SJCRH30 (cell line): ENCODE data around the gene HOXB1. TPM values are rescaled to one million over a fixed set of nuclear protein-coding genes. Genes with fewer than 3 reads are reported as not detected.

Experiments used
- DNase-seq, 2 experiments: peaks; one replicate each; pipeline ENCODE4 v3.0.0-alpha.2; 2015 to 2020
- H3K27ac ChIP-seq: fragments of 250-450 bp; sonication (Bioruptor Pico); 2 replicates; pipeline ENCODE4 v1.5.1; 2020; ENCODE audit warnings: mild to moderate bottlenecking, moderate library complexity
- H3K27me3 ChIP-seq: fragments of 250-450 bp; sonication (Bioruptor Pico); 2 replicates; pipeline ENCODE4 v1.5.1; 2020; ENCODE audit warnings: mild to moderate bottlenecking, moderate library complexity
- H3K36me3 ChIP-seq: fragments of 250-450 bp; sonication (Bioruptor Pico); 2 replicates; pipeline ENCODE4 v1.5.1; 2020; ENCODE audit warnings: mild to moderate bottlenecking, moderate library complexity
- H3K4me1 ChIP-seq: fragments of 250-450 bp; sonication (Bioruptor Pico); 2 replicates; pipeline ENCODE4 v1.5.1; 2020; ENCODE audit warnings: mild to moderate bottlenecking, moderate library complexity
- H3K4me3 ChIP-seq: fragments of 250-450 bp; sonication (Bioruptor Pico); 2 replicates; pipeline ENCODE4 v1.5.1; 2020; ENCODE audit warnings: mild to moderate bottlenecking, moderate library complexity
- H3K9me3 ChIP-seq: fragments of 250-450 bp; sonication (Bioruptor Pico); replicated peaks from 2 replicates; pipeline ENCODE4 v1.5.1; 2020; ENCODE audit warnings: mild to moderate bottlenecking, moderate library complexity
- total RNA-seq: library from RNA; depleted of rRNA; stranded (reverse); fragments of >200 nt; shearing (Covaris generic); gene quantifications from 2 replicates; pipeline ENCODE4 v1.2.3, GENCODE V29; 2014

HOXB1 gene
- total RNA-seq, 1 experiment from 2014 or later = not detected

DNA sequence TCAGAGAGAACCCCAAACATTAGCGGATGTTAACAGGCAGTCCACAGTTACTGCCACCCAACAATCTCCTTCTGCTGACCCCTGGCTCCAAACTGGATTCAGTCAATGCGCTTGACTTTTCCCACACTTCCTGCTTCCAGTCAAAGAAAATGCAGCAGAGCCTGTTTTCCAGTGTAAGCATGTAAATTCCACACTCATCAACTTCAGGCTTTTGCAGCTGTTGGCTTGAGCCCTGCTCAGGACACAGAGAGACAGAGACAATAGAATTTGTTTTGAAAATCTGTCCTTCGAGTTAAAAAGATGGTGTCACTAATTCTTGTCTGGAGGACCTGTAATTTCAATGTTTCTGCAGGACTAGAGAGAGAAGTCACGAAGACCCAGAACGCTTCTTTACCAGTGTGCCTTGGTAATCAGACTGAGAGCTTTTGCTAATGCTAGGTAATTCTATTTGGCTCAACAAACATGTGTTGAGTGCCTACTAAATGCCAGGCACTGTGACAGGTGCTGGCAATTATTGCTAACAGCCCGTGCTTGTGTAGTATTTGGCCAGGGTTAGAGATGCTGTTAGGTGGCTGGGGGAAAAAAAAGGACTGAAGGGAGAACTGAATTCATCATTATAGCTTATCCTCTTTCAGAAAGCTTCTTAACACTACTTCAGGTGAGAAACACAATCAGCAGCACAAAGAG lies 32.5 kb downstream of the HOXB1 start:
- Histone ChIP-seq H3K36me3 (no peaks in the 10 kb centered on the region), H3K9me3 (no peaks in the 10 kb centered on the region), H3K4me1 (peaks cover 46% of the 10 kb centered on the region), H3K27me3 (no peaks in the 10 kb centered on the region), H3K27ac (peak overlapping the region; percentile 62), H3K4me3 (no peak overlapping the region)
- peak; percentile 63 to 78 for DNase-seq

DNA sequence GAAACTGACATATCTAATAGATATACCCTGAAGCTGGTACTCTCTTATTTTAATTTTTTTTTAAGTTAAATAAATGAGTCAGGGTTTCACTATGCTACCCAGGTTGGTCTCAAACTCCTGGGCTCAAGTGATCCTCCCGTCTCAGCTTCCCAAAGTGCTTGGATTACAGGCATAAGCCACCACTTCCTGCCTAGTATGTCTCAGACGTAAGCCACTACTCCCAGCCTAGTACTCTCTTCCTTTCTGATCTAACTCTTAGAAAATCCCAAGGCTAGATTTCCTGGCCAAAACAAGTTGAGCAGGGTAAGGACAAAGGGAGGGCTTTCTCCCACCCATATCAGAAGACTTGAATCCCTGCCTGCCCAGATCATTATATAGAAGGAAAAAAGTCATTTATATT lies 33.7 kb downstream of the HOXB1 start:
- Histone ChIP-seq H3K4me1 (peaks cover 44% of the 10 kb centered on the region), H3K4me3 (no peak overlapping the region), H3K36me3 (no peaks in the 10 kb centered on the region), H3K27ac (peak overlapping the region; percentile 62), H3K9me3 (no peaks in the 10 kb centered on the region), H3K27me3 (no peaks in the 10 kb centered on the region)
- DNase-seq = peak; percentile 42 to 66

DNA sequence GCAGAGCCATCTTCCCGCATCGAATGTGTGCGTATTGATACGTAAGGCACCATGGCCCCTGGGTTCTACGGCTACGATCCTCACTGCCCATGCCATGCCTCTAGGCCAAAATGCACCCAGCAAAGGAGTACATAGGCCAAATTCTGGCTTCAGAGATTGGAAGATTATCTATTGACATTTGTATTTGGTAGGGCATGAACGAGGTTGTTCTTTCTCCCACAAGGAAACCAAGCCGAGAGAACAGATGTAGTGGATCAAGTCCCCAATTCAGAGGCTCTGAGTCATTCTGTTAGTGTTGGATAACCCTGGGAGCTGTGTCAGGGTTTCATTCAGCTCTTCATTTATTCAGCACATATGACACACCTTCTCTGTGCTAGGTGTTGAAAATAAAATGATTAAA lies 36.5 kb downstream of the HOXB1 start:
- Histone ChIP-seq H3K27ac (no peak overlapping the region; the same call in 1 of the 2 replicates), H3K36me3 (no peaks in the 10 kb centered on the region), H3K4me3 (no peak overlapping the region), H3K9me3 (no peaks in the 10 kb centered on the region), H3K4me1 (peaks cover 39% of the 10 kb centered on the region), H3K27me3 (no peaks in the 10 kb centered on the region)
- peak in 1 of 2 experiments; percentile 61 for DNase-seq

DNA sequence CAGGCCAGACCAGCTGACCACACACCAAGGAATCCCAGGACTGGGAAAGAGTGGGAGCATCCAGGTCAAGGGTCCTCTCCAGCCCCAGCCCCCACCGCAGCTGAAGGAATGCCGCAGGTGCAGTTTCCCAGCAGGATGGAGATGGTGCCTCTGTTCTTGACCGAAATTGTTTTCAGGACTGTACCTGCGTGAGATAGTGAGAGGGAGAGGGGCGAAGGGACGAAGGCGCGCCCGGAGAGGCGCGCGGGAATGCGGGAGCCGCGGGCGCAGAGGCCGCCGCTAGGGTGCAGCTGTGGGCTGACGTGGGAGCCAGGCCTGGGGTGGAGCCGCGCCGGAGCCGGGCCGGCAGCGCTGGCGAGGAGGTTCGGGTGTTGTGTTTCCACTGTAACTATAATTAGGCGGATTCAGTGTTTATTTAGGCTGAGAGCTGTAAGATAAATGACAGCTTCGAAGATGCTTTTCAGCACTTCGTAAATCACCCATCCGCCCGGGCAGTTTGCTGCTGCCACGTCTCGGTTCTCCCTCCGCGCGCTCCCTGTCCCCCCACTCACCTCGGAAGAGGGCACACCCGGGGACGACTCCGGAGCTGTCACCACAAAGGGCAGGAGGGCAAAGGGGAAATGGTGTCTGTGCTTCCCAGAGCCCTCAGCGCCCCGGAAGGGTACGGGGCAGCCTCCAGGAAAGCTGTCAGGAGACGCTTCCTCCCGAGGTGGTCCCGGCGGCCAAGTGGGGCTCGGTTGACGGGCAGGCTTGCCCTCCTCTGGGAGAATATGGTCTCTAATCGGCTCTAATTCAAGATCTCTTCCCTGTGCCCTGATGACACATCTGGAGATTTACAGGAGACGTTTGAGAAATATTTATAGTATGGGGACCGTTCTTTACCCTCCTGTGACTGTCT lies 38.2 kb downstream of the HOXB1 start:
- H3K4me3 ChIP-seq = peak overlapping the region; percentile 42
- peaks cover 25% of the 10 kb centered on the region for H3K4me1 ChIP-seq
- H3K36me3 ChIP-seq = no peaks in the 10 kb centered on the region
- peak; percentile 53 to 65 for DNase-seq
- no peaks in the 10 kb centered on the region for H3K9me3 ChIP-seq
- no peak overlapping the region for H3K27ac ChIP-seq
- H3K27me3 ChIP-seq = no peaks in the 10 kb centered on the region

DNA sequence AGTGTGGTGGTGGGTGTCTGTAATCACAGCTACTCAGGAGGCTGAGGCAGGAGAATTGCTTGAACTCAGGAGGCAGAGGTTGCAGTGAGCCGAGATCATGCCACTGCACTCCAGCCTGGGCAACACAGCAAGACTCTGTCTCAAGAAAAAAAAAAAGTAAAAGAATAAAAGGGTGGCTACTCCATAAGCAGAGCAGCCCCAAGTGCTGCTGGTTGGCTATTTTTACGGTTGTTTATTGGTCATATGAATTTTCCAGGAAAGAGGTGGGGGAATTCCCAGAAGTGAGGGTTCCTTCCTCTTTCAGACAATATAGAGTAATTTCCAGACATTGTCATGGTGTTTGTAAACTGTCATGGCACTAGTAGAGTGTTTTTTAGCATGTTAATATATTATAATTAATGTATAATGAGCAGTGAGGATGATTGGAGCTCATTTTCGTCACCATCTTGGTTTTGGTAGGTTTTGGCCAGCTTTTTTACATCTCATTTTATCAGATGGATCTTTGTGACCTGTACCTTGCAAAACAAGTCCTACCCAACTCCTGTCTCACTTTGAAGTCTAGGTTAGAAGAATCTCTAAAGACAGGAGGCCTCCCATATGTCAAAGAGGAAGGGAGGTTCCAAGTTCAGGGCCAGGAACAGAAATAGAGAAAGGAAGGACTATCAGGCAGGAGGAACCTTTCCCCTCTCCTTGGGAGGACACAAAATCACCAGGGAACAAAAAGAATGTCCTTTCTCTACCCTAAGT lies 39.1 kb downstream of the HOXB1 start:
- Histone ChIP-seq H3K27me3 (no peaks in the 10 kb centered on the region), H3K4me3 (no peak overlapping the region), H3K9me3 (no peaks in the 10 kb centered on the region), H3K27ac (no peak overlapping the region), H3K4me1 (peaks cover 18% of the 10 kb centered on the region), H3K36me3 (no peaks in the 10 kb centered on the region)
- no peak for DNase-seq

DNA sequence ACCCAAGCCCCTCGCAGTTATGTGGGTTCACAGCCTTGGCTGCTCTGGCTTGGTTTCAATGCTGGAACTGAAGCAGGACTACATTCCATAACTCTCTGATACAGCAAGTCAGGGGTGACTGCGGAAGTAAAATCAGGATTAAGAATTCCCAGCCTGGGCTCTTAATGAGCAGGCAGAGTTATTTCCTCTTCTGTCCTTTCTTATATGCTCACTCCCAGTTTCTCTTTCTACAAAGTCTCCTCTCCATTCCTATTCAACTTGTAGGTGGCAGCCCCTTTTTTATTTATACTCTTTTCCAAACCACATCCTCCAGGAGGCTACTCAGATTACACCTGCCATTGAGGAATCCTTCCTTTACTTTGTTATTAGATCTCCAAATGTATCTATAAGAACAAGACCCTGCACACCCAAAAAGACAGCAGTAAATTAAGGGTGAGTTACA lies 40.3 kb downstream of the HOXB1 start:
- Histone ChIP-seq H3K9me3 (no peaks in the 10 kb centered on the region), H3K36me3 (no peaks in the 10 kb centered on the region), H3K4me1 (peaks cover 27% of the 10 kb centered on the region), H3K27ac (no peak overlapping the region), H3K4me3 (no peak overlapping the region), H3K27me3 (no peaks in the 10 kb centered on the region)
- DNase-seq = no peak

DNA sequence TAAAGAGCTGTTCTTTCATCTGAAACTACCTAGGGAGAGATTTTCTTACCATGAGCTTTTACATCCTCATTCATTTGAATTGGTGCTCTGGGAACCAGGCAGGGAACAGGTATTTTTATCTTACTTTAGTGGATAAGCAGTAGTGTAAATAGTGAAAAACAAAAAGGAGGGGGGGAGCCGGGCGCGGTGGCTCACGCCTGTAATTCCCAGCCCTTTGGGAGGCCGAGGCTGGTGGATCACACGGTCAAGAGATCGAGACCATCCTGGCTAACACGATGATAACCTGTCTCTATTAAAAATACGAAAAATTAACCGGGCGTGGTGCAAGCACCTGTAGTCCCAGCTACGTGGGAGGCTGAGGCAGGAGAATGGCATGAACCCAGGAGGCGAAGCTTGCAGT lies 41.0 kb downstream of the HOXB1 start:
- Histone ChIP-seq H3K4me1 (peaks cover 31% of the 10 kb centered on the region), H3K9me3 (no peaks in the 10 kb centered on the region), H3K36me3 (no peaks in the 10 kb centered on the region), H3K4me3 (no peak overlapping the region), H3K27ac (no peak overlapping the region), H3K27me3 (no peaks in the 10 kb centered on the region)
- DNase-seq = no peak

DNA sequence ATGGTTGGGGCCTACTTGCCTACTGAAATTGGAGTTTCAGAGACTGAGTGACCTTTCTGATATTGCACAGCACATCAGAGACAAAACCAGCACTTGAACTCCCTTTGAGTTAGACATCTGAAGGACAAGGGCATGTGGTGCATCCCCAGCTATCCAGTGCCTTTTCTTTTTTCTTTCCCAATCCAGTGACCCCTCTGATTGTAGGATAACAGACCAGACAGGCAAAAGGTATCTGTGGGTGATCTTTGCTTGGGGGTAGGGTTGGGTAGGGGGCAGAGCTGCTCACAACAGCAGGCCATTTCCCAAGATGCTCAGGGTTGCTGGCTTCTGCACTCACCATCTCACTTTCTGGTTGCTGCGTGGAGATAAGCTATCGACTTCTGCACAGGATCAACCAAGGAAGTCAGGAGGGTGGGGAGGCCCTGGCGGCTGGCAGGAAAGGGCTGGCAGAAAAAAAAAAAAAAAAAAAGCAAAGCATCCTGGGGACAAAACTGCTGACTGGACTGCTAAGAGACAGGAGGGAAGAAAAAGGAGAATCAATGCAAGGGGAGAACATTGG lies 42.2 kb downstream of the HOXB1 start:
- Histone ChIP-seq H3K4me3 (no peak overlapping the region), H3K4me1 (peaks cover 35% of the 10 kb centered on the region), H3K36me3 (no peaks in the 10 kb centered on the region), H3K9me3 (no peaks in the 10 kb centered on the region), H3K27ac (no peak overlapping the region), H3K27me3 (no peaks in the 10 kb centered on the region)
- no peak for DNase-seq

DNA sequence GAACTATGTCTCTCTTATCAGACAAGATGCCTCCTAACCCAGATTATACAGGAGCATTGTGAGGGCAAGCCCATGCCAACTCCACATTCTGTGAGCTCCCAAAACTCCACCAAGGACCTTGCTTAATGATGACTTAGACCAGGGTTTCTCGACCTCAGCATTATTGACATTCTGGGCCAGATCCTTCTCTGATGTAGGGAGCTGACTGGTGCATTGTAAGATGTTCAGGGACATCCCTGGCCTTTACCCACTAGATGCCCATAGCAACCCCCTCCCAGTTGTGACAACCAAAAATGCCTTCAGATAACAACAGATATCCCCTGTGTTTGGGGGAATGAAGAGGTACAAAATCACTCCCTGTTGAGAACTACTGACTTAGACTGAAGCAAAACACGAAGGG lies 43.6 kb downstream of the HOXB1 start:
- Histone ChIP-seq H3K27ac (peak overlapping the region; percentile 28; the same call in 1 of the 2 replicates), H3K4me1 (peaks cover 40% of the 10 kb centered on the region), H3K9me3 (no peaks in the 10 kb centered on the region), H3K36me3 (no peaks in the 10 kb centered on the region), H3K4me3 (no peak overlapping the region), H3K27me3 (no peaks in the 10 kb centered on the region)
- no peak for DNase-seq

DNA sequence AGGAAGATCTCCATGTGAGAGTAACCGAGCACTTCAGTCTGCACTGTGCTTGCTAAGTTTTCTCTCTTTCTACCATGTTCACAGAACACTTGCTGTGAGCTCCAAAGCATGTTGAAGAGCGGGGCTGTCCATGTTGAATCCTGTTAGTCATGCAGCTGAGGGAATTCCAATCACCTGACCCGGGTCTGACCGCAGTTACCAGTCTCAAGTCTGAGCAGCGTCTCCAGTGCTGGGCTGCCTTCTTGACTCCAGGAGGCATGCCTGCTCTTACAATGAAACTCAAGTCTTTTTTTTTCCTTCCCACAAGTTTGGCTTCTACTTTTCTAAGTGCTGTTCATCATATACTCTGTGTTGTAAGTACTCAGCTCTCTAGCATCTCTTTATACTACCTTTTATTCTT lies 44.3 kb downstream of the HOXB1 start:
- H3K27ac ChIP-seq = peak overlapping the region; percentile 28
- H3K4me1 ChIP-seq = peaks cover 44% of the 10 kb centered on the region
- no peak overlapping the region for H3K4me3 ChIP-seq
- DNase-seq = peak; percentile 57 to 59
- H3K36me3 ChIP-seq = no peaks in the 10 kb centered on the region
- H3K27me3 ChIP-seq = no peaks in the 10 kb centered on the region
- H3K9me3 ChIP-seq = no peaks in the 10 kb centered on the region

DNA sequence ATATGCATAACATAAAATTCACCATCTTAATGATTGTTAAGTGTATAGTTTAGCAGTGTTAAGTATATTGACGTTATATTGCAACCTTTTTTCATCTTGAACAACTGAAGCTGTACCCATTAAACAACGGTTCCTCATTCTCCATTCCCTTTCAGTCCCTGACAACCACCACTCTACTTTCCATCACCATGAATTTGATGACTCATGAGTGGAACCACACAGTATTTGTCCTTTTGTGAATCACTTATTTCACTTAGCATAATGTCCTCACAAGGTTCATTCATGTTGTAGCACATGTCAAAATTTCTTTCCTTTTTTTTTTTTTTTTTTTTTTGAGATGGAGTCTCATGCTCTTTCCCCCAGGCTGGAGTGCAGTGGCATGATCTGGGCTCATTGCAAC lies 46.0 kb downstream of the HOXB1 start:
- H3K36me3 ChIP-seq = no peaks in the 10 kb centered on the region
- H3K4me3 ChIP-seq = no peak overlapping the region
- H3K4me1 ChIP-seq = peaks cover 44% of the 10 kb centered on the region
- no peak for DNase-seq
- H3K27ac ChIP-seq = peak overlapping the region; percentile 92
- H3K9me3 ChIP-seq = no peaks in the 10 kb centered on the region
- H3K27me3 ChIP-seq = no peaks in the 10 kb centered on the region

DNA sequence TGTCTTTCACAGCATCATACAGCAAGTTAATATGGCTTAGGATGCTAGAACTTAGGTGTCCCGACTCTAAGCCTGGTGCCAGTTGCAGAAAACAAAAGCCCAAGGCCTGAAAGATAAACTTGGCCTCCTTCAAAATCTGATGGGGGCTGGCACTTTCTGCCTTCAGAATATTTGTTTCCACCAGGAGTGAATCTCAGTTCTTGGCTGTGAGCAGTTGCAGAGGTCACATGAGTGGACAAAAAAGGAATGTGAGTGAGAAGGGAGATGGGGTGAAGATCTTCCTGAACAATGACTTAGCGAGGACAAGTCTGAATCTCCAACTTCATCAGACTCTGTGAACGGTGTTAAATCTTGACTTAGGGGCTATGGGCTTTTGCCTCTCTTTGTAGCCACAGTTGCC lies 46.6 kb downstream of the HOXB1 start:
- DNase-seq = peak in 1 of 2 experiments; percentile 24
- peak overlapping the region; percentile 92 for H3K27ac ChIP-seq
- no peaks in the 10 kb centered on the region for H3K27me3 ChIP-seq
- no peaks in the 10 kb centered on the region for H3K9me3 ChIP-seq
- no peak overlapping the region for H3K4me3 ChIP-seq
- H3K36me3 ChIP-seq = no peaks in the 10 kb centered on the region
- peaks cover 44% of the 10 kb centered on the region for H3K4me1 ChIP-seq

DNA sequence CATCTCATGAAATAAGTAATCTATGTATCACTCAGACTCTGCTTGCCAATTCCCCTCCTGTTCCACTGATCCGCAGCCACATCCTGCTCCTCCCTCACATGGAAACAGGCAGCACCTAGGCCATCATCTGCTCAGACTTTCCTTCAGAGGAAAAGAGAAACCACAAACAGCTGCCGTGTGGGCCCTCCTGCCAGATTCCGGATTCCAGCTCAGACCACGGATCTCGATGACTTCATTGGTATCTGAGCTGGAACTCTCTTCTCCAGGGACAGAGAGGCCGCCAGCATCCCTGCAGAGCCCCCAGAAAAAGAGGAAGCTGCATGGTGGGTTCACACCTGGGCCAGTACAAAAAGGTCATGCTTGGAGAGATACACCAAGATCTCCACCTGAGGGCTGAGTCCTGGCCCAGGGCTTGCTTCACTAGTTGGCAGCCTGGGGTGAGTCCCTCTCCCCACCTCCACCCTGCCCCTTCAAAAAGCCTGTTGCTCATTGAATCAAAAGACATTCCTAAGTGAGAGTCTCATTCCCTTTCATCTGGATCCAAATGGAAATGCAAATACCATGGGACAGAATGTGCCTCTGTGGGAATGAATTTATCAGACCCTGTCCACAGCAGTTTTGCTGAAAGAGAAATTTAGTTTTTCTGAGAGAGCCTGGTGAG lies 47.2 kb downstream of the HOXB1 start:
- no peaks in the 10 kb centered on the region for H3K36me3 ChIP-seq
- H3K27ac ChIP-seq = peak overlapping the region; percentile 92
- H3K4me3 ChIP-seq = no peak overlapping the region
- no peaks in the 10 kb centered on the region for H3K9me3 ChIP-seq
- peaks cover 44% of the 10 kb centered on the region for H3K4me1 ChIP-seq
- peak; percentile 95 to 97 for DNase-seq
- no peaks in the 10 kb centered on the region for H3K27me3 ChIP-seq

DNA sequence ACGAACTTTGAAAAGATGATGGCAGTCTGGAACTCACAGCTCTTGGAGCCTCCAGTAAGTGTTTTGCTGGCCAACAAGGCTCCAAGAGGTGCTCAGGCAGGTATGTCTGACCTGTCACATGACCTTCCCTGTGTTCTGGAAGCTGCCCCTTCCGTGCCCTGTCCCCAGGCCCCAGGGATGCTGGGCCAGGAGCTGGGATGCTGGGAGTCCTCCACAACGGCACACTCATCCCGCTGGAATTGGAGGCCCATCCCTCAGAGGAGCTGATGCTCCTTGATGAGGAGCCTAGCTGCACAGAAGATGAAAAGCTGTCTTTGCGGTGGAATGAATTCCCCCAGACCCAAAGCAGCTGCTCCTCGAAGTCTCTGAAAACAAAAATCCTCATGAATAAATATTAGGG lies 47.8 kb downstream of the HOXB1 start:
- peaks cover 44% of the 10 kb centered on the region for H3K4me1 ChIP-seq
- peak overlapping the region; percentile 92 for H3K27ac ChIP-seq
- no peaks in the 10 kb centered on the region for H3K27me3 ChIP-seq
- peak in 1 of 2 experiments; percentile 71 for DNase-seq
- no peak overlapping the region for H3K4me3 ChIP-seq
- H3K9me3 ChIP-seq = no peaks in the 10 kb centered on the region
- H3K36me3 ChIP-seq = no peaks in the 10 kb centered on the region
